ENCODE data around the gene SMOC1. TPM values are rescaled to one million over a fixed set of nuclear protein-coding genes. Genes with fewer than 3 reads are reported as not detected.
A peak's percentile ranks its signal among the peaks of the same experiment; 100 is the strongest.

Gene SMOC1
- total RNA-seq, 1 experiment from 2014 or later: 24.1 TPM

GRCh38 chr14:70049605-70050004 lies 170.4 kb downstream of the SMOC1 start:
- DNase-seq: no peak
- H3K9me3 ChIP-seq: no peaks in the 10 kb centered on the region
- no peaks in the 10 kb centered on the region for H3K36me3 ChIP-seq
- no peak overlapping the region for H3K4me3 ChIP-seq
- no peaks in the 10 kb centered on the region for H3K27me3 ChIP-seq

DNA sequence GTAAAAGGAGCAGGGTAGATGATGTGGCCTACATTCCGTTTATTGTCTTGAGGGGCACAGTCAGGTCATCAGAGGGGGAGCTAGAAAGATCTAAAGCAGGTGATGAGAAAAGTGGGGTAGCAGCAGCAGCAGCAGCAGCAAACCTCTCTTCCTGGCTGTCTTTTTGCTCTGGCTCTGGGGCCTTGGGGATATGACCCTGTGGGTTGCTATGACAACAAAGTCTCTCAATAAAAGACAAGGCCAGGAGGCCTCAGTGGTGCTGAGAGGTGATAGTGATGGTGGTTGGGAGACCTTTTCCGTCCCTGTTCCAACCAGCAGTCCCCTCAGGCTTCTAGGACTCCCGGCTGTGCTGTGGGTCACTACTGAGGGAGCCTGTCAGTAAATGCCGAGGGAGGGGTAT lies 170.9 kb downstream of the SMOC1 start:
- no peaks in the 10 kb centered on the region for H3K36me3 ChIP-seq
- no peak overlapping the region for H3K4me3 ChIP-seq
- H3K27me3 ChIP-seq: no peaks in the 10 kb centered on the region
- no peak for DNase-seq
- no peaks in the 10 kb centered on the region for H3K9me3 ChIP-seq

DNA sequence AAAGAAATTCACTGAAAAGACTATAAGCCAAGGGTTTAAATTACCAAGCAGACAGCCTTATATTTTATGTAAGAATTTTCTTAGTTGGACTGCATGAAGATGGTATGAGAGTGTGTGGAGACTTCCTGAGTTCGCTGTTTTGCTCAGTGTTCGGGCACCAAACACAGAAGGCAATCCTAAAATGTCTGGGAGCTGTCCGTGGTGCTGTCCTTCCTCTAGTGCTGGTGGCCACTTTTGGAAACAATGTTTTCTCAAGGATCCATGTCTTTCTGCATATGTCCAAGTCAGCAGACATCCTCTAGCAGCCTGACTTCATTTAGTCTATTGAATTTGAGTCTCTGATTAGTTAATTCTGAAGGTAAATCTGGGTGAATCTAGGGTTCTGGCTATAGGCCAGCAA lies 173.8 kb downstream of the SMOC1 start:
- Histone ChIP-seq H3K27me3 (no peaks in the 10 kb centered on the region), H3K4me3 (no peak overlapping the region), H3K36me3 (no peaks in the 10 kb centered on the region), H3K9me3 (no peaks in the 10 kb centered on the region)
- DNase-seq: peak; percentile 9

DNA sequence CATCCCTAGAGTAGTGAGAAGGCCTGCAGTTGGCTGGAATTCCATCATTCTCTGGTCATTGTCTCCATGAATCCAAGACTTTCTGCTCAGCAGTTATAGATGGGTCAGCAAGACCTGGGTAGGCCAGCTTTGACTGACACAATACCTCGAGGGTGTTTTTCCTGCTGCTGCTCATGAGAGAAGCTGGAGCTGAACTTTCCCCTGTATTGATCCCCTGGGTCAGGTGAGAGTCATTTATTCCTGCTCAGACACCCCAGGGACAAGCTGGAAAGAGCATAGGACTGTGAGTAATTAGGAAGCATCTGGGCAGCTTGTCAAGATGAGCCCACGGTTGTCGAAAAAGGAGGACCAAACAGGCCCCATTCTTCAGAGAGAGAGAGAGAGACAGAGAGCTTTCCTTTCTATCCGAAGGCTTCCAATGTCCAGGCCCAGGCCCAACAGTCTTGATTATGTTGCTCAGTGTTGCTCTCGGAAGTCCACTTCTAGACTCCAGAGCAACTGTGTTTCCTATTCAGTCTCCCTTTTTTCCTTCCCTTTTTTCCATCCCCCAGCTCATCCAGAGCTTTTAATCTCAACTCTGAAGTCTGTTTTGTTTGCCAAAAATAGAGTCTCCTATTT lies 178.4 kb downstream of the SMOC1 start:
- Histone ChIP-seq H3K4me3 (no peak overlapping the region), H3K36me3 (no peaks in the 10 kb centered on the region), H3K9me3 (no peaks in the 10 kb centered on the region), H3K27me3 (no peaks in the 10 kb centered on the region)
- DNase-seq: no peak

DNA sequence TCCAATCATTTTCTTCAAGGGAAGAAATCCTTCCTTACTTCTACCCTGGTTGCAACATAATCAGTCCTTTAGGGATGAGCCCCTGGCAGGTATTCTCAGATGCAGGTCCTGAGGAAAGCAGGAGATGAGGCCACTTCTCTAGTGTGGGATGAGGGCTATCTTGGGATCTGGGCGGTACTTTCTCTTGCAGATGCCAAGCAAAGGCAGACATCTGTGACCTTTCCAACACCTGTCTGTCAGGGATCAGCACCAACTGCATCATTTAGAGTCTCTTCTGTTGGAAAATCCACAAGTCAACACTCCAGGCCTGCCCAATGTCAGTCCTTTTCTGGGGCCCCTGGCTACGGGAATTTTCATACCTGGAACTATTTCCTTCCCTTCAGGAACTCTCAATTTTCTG lies 180.3 kb downstream of the SMOC1 start:
- no peak for DNase-seq
- Histone ChIP-seq H3K27me3 (no peaks in the 10 kb centered on the region), H3K36me3 (no peaks in the 10 kb centered on the region), H3K4me3 (no peak overlapping the region), H3K9me3 (no peaks in the 10 kb centered on the region)

DNA sequence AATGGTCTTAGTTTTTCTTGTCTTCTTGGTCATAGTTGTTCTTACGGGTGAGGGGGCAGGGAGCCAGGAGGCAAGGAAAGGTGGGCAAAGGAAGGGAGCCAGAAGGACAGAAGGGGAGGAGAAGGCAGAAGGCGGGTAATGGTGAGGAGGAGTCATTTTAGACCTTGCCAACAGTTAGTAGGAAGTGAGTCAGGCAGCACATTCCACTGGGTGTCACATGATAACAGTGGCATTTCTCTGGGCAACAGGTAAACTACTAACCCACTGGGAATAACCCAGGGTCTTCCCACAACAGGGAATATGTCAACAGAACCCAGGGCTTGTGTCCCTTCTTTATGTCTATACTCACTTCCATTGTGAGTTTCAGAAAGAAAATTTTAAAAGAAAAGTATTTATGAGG lies 181.9 kb downstream of the SMOC1 start:
- Histone ChIP-seq H3K4me3 (no peak overlapping the region), H3K36me3 (no peaks in the 10 kb centered on the region), H3K27me3 (no peaks in the 10 kb centered on the region), H3K9me3 (no peaks in the 10 kb centered on the region)
- no peak for DNase-seq

GRCh38 chr14:70064136-70064865 lies 185.1 kb downstream of the SMOC1 start:
- DNase-seq: no peak
- Histone ChIP-seq H3K4me3 (no peak overlapping the region), H3K27me3 (no peaks in the 10 kb centered on the region), H3K36me3 (no peaks in the 10 kb centered on the region), H3K9me3 (no peaks in the 10 kb centered on the region)

DNA sequence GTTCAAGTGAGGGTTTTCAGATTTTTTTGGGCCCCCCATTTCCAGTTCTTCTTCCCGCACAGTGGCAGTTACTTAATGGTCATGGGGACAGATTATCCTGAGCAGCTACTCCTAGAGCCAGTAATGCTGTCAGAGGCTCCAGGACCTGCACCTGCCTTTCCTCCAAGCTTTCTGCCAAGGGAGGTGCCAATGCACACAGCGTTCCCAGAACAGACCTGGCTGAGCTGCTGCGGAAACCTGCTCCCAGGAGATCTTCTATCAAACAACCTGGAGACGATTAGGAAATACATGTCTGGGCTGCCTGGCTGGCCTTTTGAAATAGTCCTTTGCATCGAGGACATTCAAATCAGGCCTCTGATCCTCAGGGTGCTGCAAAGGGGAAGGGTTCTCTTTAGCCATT lies 188.6 kb downstream of the SMOC1 start:
- Histone ChIP-seq H3K9me3 (no peaks in the 10 kb centered on the region), H3K36me3 (no peaks in the 10 kb centered on the region), H3K27me3 (no peaks in the 10 kb centered on the region), H3K4me3 (no peak overlapping the region)
- DNase-seq: no peak

DNA sequence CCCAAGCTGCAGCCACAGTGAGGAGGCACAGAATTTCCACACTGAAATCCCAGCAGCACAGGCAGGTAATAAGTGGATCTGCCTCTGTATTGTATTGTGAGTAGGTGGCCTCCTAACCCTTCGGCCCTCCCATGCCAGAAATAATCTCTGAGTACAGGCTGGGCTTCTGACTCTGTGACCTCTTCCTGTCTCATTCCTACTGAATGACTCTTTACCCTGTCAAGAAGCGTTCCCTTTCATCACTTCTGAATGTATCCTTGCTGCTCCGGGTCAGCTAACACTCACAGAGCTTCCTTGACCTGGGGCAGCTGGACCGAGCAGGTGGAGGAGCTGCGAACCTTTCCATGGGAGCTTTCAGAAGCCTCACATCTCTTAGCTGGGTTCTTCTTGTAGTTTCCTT lies 190.0 kb downstream of the SMOC1 start:
- Histone ChIP-seq H3K4me3 (no peak overlapping the region), H3K9me3 (no peaks in the 10 kb centered on the region), H3K27me3 (no peaks in the 10 kb centered on the region), H3K36me3 (no peaks in the 10 kb centered on the region)
- no peak for DNase-seq

DNA sequence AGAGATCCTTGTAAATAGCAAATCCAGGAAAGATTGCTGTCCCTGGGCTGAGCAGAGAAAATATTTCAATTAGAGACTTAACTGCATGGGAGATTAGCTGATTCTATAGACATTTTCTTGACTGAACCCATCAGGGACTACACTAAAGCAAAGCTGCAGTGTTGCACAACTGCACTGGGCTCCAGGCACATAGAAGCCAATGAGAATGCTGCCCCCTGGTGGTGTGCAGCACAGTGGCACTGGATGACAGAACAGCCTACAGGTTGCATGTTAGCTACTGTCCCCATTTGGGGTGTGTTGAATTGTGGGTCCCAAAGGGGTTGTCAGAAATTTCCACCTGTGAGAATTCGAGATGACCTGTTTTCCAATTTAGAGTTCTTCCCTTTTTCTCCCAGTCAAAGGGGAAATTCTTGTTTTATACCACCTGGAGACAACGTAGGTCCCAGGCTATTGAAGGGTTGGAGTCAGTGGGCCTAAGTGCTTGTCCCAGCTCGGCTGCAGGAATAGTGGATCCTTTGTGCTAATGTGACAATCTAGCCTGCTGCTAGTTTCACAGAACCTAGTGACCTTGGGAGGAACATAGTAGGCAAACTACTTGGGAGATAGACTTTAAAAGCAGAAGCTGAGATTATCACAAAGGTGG lies 194.8 kb downstream of the SMOC1 start:
- Histone ChIP-seq H3K27me3 (no peaks in the 10 kb centered on the region), H3K36me3 (no peaks in the 10 kb centered on the region)
- peak; percentile 32 for DNase-seq

DNA sequence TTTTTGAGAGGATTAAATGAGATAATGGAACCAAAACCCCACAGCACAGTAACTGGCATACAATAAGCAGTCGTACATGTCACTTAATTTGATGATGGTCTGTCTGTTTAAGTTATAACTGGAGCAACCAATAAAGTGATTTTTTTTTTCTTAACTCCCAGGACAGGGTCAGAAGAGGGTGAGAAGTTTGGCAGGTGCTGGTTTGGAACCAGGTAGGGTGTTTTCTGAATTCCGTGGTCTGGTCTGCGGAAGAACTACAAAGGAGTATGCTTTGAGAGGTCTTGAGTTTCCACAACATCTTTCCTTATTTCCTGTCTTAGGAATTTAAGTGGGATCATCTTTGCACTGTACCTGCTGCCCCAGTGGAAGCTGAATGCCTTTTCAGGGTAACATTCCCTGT lies 197.8 kb downstream of the SMOC1 start:
- Histone ChIP-seq H3K4me3 (no peak overlapping the region), H3K9me3 (no peaks in the 10 kb centered on the region), H3K27me3 (0 out of 2 replicates have a peak, but pooled peaks cover 3% of the 10 kb centered on the region), H3K36me3 (no peaks in the 10 kb centered on the region)
- DNase-seq: no peak

More for the DNA sequence above, 194.8 kb downstream of the SMOC1 start:
- Histone ChIP-seq H3K9me3 (no peaks in the 10 kb centered on the region), H3K4me3 (no peak overlapping the region)

- no peaks in the 10 kb centered on the region for H3K9me3 ChIP-seq
- H3K4me3 ChIP-seq: no peak overlapping the region
- H3K27me3 ChIP-seq: 0 out of 2 replicates have a peak, but pooled peaks cover 3% of the 10 kb centered on the region
- H3K36me3 ChIP-seq: no peaks in the 10 kb centered on the region
- no peak for DNase-seq
Measured at GRCh38 chr14:70077720-70078119, 198.5 kb downstream of the SMOC1 start.

GRCh38 chr14:70078329-70078728 lies 199.1 kb downstream of the SMOC1 start:
- H3K27me3 ChIP-seq: peaks cover 3% of the 10 kb centered on the region; the same call in 1 of the 2 replicates
- no peak overlapping the region for H3K4me3 ChIP-seq
- H3K9me3 ChIP-seq: no peaks in the 10 kb centered on the region
- DNase-seq: no peak
- H3K36me3 ChIP-seq: no peaks in the 10 kb centered on the region

GRCh38 chr14:70080076-70080475 lies 200.9 kb downstream of the SMOC1 start:
- DNase-seq: no peak
- peaks cover 3% of the 10 kb centered on the region; the same call in 1 of the 2 replicates for H3K27me3 ChIP-seq
- no peaks in the 10 kb centered on the region for H3K36me3 ChIP-seq
- no peak overlapping the region for H3K4me3 ChIP-seq
- no peaks in the 10 kb centered on the region for H3K9me3 ChIP-seq

Measured in MG63 (cell line).